Neutrophil (primary cell): Measurements from ENCODE around the gene LCN12.

Source experiments
- H3K27ac ChIP-seq: fragments of 200-600 bp; sonication (generic); 2 replicates; pipeline ENCODE4 v1.5.1; 2016; ENCODE audit warnings: mild to moderate bottlenecking, moderate library complexity
- H3K27me3 ChIP-seq: fragments of 200-600 bp; sonication (generic); 2 replicates; pipeline ENCODE4 v1.6.0; 2016; ENCODE audit warnings: mild to moderate bottlenecking
- H3K36me3 ChIP-seq: fragments of 200-600 bp; sonication (generic); 2 replicates; pipeline ENCODE4 v1.5.1; 2017
- H3K4me1 ChIP-seq, 2 experiments: fragments of 200-600 bp in 1 of 2; sonication (generic) in 1 of 2; 1 replicate in 1 of 2; 2 replicates in 1 of 2; pipeline versions ENCODE4 v1.5.1 to v1.6.1; 2013 to 2016; ENCODE audit warnings: low read depth in 1 of 2, low read length in 1 of 2, mild to moderate bottlenecking in 1 of 2, moderate library complexity in 1 of 2; ENCODE audit not compliant: control insufficient read depth in 1 of 2, insufficient read depth in 1 of 2
- H3K4me3 ChIP-seq, 2 experiments: fragments of 200-600 bp in 1 of 2; sonication (generic) in 1 of 2; 1 replicate in 1 of 2; 2 replicates in 1 of 2; pipeline ENCODE4 v1.5.1; 2013 to 2016; ENCODE audit warnings: low read depth in 1 of 2, low read length in 1 of 2, mild to moderate bottlenecking in 1 of 2, moderate library complexity in 1 of 2
- H3K9me3 ChIP-seq: fragments of 200-600 bp; sonication (generic); 2 replicates; pipeline ENCODE4 v1.5.1; 2016
- CTCF ChIP-seq: fragments of 200-600 bp; sonication (generic); IDR thresholded peaks from 2 replicates; pipeline ENCODE4 v1.5.1; 2016; ENCODE audit warnings: antibody characterized with exemption

Gene LCN12

GRCh38 chr9:136925414-136926153 lies 26.5 kb upstream of the LCN12 start:
- Histone ChIP-seq H3K4me3 (no peak overlapping the region), H3K27ac (no peak overlapping the region), H3K36me3 (peaks cover 59% of the 10 kb centered on the region), H3K4me1 (peaks cover 8 to 12% of the 10 kb centered on the region in 2 experiments), H3K27me3 (no peaks in the 10 kb centered on the region), H3K9me3 (no peaks in the 10 kb centered on the region)
- no peak for TF ChIP-seq CTCF

- peaks cover 53% of the 10 kb centered on the region for H3K36me3 ChIP-seq
- peaks cover 8 to 12% of the 10 kb centered on the region in 2 experiments for H3K4me1 ChIP-seq
- H3K4me3 ChIP-seq = no peak overlapping the region
- TF ChIP-seq CTCF = no peak
- no peaks in the 10 kb centered on the region for H3K27me3 ChIP-seq
- H3K9me3 ChIP-seq = no peaks in the 10 kb centered on the region
- H3K27ac ChIP-seq = no peak overlapping the region
These were observed 25.8 kb upstream of the LCN12 start for GRCh38 chr9:136926154-136926704.

- Histone ChIP-seq H3K4me1 (peaks cover 8 to 12% of the 10 kb centered on the region in 2 experiments), H3K9me3 (no peaks in the 10 kb centered on the region)
These were observed 25.3 kb upstream of the LCN12 start for GRCh38 chr9:136926749-136927148.

GRCh38 chr9:136927343-136928271 lies 24.5 kb upstream of the LCN12 start:
- Histone ChIP-seq H3K4me1 (peaks cover 8 to 12% of the 10 kb centered on the region in 2 experiments), H3K27me3 (no peaks in the 10 kb centered on the region), H3K36me3 (peaks cover 41% of the 10 kb centered on the region), H3K27ac (no peak overlapping the region), H3K4me3 (no peak overlapping the region), H3K9me3 (no peaks in the 10 kb centered on the region)
- no peak for TF ChIP-seq CTCF

More at GRCh38 chr9:136926749-136927148, 25.3 kb upstream of the LCN12 start:
- TF ChIP-seq CTCF = no peak
- Histone ChIP-seq H3K27ac (no peak overlapping the region), H3K36me3 (peaks cover 48% of the 10 kb centered on the region), H3K27me3 (no peaks in the 10 kb centered on the region), H3K4me3 (no peak overlapping the region)

GRCh38 chr9:136928591-136928990 lies 23.5 kb upstream of the LCN12 start:
- Histone ChIP-seq H3K27me3 (no peaks in the 10 kb centered on the region), H3K9me3 (no peaks in the 10 kb centered on the region), H3K27ac (peak overlapping the region; percentile 36), H3K4me1 (peaks cover 8 to 12% of the 10 kb centered on the region in 2 experiments), H3K36me3 (peaks cover 40% of the 10 kb centered on the region), H3K4me3 (no peak overlapping the region)
- TF ChIP-seq CTCF = no peak
